ENCODE data around the gene ELL. TPM values are rescaled to one million over a fixed set of nuclear protein-coding genes. Genes with fewer than 3 reads are reported as not detected.
A peak's percentile ranks its signal among the peaks of the same experiment; 100 is the strongest.

Gene ELL
- total RNA-seq, 4 donors from 2014 or later = 21.8 to 30.8 (median 27.3) TPM

GRCh38 chr19:18476507-18477041, 45.3 kb downstream of the ELL start:
- Histone ChIP-seq H3K36me3 (peaks cover 0 to 5% of the 10 kb centered on the region in 2 donors), H3K9me3 (no peaks in the 10 kb centered on the region), H3K27ac (peak overlapping the region; percentile 82 to 94 (median 86)), H3K4me1 (peaks cover 75 to 89% of the 10 kb centered on the region in 2 donors), H3K4me3 (no peak overlapping the region), H3K27me3 (no peaks in the 10 kb centered on the region)
- in situ Hi-C loops (cut with MboI; ENCODE audit: low sequenced_read_pairs in 4 of 4) = no loop called here
- TF ChIP-seq, protein P1, sequence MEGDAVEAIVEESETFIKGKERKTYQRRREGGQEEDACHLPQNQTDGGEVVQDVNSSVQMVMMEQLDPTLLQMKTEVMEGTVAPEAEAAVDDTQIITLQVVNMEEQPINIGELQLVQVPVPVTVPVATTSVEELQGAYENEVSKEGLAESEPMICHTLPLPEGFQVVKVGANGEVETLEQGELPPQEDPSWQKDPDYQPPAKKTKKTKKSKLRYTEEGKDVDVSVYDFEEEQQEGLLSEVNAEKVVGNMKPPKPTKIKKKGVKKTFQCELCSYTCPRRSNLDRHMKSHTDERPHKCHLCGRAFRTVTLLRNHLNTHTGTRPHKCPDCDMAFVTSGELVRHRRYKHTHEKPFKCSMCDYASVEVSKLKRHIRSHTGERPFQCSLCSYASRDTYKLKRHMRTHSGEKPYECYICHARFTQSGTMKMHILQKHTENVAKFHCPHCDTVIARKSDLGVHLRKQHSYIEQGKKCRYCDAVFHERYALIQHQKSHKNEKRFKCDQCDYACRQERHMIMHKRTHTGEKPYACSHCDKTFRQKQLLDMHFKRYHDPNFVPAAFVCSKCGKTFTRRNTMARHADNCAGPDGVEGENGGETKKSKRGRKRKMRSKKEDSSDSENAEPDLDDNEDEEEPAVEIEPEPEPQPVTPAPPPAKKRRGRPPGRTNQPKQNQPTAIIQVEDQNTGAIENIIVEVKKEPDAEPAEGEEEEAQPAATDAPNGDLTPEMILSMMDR (IDR thresholded peaks at IDR 0.05 in 4 of 5, conservative IDR thresholded peaks at IDR 0.05 in 1 of 5) = no peak
- TF ChIP-seq POLR2A (IDR thresholded peaks at IDR 0.05) = no peak
- ATAC-seq (no peak), DNase-seq (no peak)
- intact Hi-C loops (cut with DNase I; ENCODE audit: low total_unique reads) = no loop called here

- DNase-seq (no peak), ATAC-seq (no peak)
- Histone ChIP-seq H3K4me3 (no peak overlapping the region), H3K9me3 (no peaks in the 10 kb centered on the region), H3K27ac (peak overlapping the region; percentile 8 to 94 (median 86)), H3K4me1 (peaks cover 74 to 85% of the 10 kb centered on the region in 2 donors), H3K27me3 (no peaks in the 10 kb centered on the region), H3K36me3 (peaks cover 0 to 12% of the 10 kb centered on the region in 2 donors)
- in situ Hi-C loops (cut with MboI; ENCODE audit: low sequenced_read_pairs in 4 of 4) (no loop called here), intact Hi-C loops (cut with DNase I; ENCODE audit: low total_unique reads) (no loop called here)
- TF ChIP-seq, protein P1 (IDR thresholded peaks at IDR 0.05 in 4 of 5, conservative IDR thresholded peaks at IDR 0.05 in 1 of 5) = no peak
- TF ChIP-seq POLR2A (IDR thresholded peaks at IDR 0.05) = no peak
Measured at GRCh38 chr19:18475762-18476331, 46.0 kb downstream of the ELL start.

GRCh38 chr19:18475004-18475453, 46.8 kb downstream of the ELL start:
- no peaks in the 10 kb centered on the region for H3K27me3 ChIP-seq
- DNase-seq (no peak), ATAC-seq (no peak)
- no peak for TF ChIP-seq POLR2A (IDR thresholded peaks at IDR 0.05)
- TF ChIP-seq, protein P1 (IDR thresholded peaks at IDR 0.05 in 4 of 5, conservative IDR thresholded peaks at IDR 0.05 in 1 of 5) = no peak
- intact Hi-C loops (cut with DNase I; ENCODE audit: low total_unique reads) (no loop called here), in situ Hi-C loops (cut with MboI; ENCODE audit: low sequenced_read_pairs in 4 of 4) (no loop called here)
- H3K27ac ChIP-seq = peak overlapping the region in 3 of 4 donors; percentile 8 to 94 (median 82)
- H3K4me3 ChIP-seq = no peak overlapping the region
- peaks cover 0 to 17% of the 10 kb centered on the region in 2 donors for H3K36me3 ChIP-seq
- H3K9me3 ChIP-seq = no peaks in the 10 kb centered on the region
- H3K4me1 ChIP-seq = peaks cover 74 to 85% of the 10 kb centered on the region in 2 donors

DNA sequence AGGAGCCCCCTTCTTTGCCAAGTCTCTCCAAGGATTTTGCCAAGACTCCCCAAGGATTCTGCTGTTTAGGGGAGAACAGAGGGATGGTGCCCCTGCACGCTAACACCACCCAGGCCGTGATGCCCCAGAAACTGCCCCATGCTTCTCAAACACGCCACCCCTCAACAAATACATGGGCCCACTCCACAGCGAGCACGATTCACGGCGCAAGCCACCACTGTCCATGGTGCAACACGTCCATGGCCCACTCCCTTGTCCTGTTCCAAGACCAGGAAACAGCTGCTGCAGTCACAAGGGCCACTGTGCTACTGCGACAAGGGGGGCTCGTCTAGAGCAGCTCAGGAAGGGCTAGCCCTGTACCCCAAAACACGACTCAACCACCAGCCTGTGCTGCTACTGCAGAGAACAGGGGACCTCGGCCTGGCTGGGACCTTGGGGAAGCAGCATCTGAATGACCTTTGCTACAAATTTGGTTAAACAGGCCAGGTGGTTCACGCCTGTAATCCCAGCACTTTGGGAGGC, 47.4 kb downstream of the ELL start:
- H3K9me3 ChIP-seq = no peaks in the 10 kb centered on the region
- peak overlapping the region; percentile 34 to 94 (median 70) for H3K27ac ChIP-seq
- ATAC-seq = no peak
- peaks cover 0 to 17% of the 10 kb centered on the region in 2 donors for H3K36me3 ChIP-seq
- DNase-seq = no peak
- H3K4me1 ChIP-seq = peaks cover 74 to 85% of the 10 kb centered on the region in 2 donors
- TF ChIP-seq POLR2A (IDR thresholded peaks at IDR 0.05) = no peak
- TF ChIP-seq, protein P1 (IDR thresholded peaks at IDR 0.05 in 4 of 5, conservative IDR thresholded peaks at IDR 0.05 in 1 of 5) = no peak
- H3K4me3 ChIP-seq = no peak overlapping the region
- in situ Hi-C loops (cut with MboI; ENCODE audit: low sequenced_read_pairs in 4 of 4) = loop anchor here (5.0 to 25.0 kb wide), 4 partner anchors 43 to 363 kb away; partner anchors contain the start of genes UPF1 (in 2 of the 4), CRTC1 (in 1 of the 4), KXD1 (in 1 of the 4) and UBA52 (in 1 of the 4)
- no peaks in the 10 kb centered on the region for H3K27me3 ChIP-seq
- intact Hi-C loops (cut with DNase I; ENCODE audit: low total_unique reads) = no loop called here
